ENCODE data around the gene PRADC1.

GRCh38 chr2:73233154-73233931 lies at the start of gene PRADC1:
- TF ChIP-seq POLR2AphosphoS5 (IDR thresholded peaks at IDR 0.05; ENCODE audit: insufficient read depth in 1 of 2, low read depth in 1 of 2) (peak; percentile 75 to 84), CTCF (IDR thresholded peaks at IDR 0.05) (no peak), POLR2A (IDR thresholded peaks at IDR 0.05) (no peak)
